Nephron progenitor cell (in vitro differentiated cells): ENCODE results near the gene WDR26.
A peak's percentile ranks its signal among the peaks of the same experiment; 100 is the strongest.
"Not testable (repeated sequence)": the region's sequence is repeated elsewhere in the genome, so short reads cannot be mapped to it uniquely, and the experiment has no call there.

Experiments
- DNase-seq: peaks from one replicate; pipeline ENCODE4 v3.0.0; 2021
- H3K27ac Mint-ChIP-seq: 2 replicates; pipeline ENCODE4 v1.8.0; 2021; ENCODE audit warnings: mild to moderate bottlenecking, moderate library complexity, mixed read lengths
- H3K27me3 Mint-ChIP-seq: 2 replicates; pipeline ENCODE4 v1.8.0; 2021; ENCODE audit warnings: mild to moderate bottlenecking, low read depth, mixed read lengths; ENCODE audit not compliant: poor library complexity
- H3K36me3 Mint-ChIP-seq: 2 replicates; pipeline ENCODE4 v1.8.0; 2021; ENCODE audit warnings: low read depth, mixed read lengths
- H3K4me1 Mint-ChIP-seq: 2 replicates; pipeline ENCODE4 v1.8.0; 2021; ENCODE audit warnings: mixed read lengths
- H3K4me3 Mint-ChIP-seq: 2 replicates; pipeline ENCODE4 v1.8.0; 2021; ENCODE audit warnings: mild to moderate bottlenecking, moderate library complexity, mixed read lengths
- H3K9me3 Mint-ChIP-seq: 2 replicates; pipeline ENCODE4 v1.8.0; 2021; ENCODE audit warnings: mild to moderate bottlenecking, moderate library complexity, mixed read lengths
- CTCF ChIP-seq: fragments of 200-600 bp; sonication (generic); IDR thresholded peaks from 2 replicates; pipeline ENCODE4 v1.5.0; 2021; ENCODE audit warnings: antibody characterized with exemption

The WDR26 gene

GRCh38 chr1:224343679-224344078 is 90.9 kb downstream of the WDR26 start:
- Mint-ChIP-seq H3K4me1 (no peaks in the 10 kb centered on the region), H3K9me3 (peaks cover 43% of the 10 kb centered on the region), H3K36me3 (peaks cover 14% of the 10 kb centered on the region), H3K4me3 (no peak overlapping the region), H3K27me3 (peaks cover 46% of the 10 kb centered on the region), H3K27ac (no peak overlapping the region)
- no peak for DNase-seq
- no peak for TF ChIP-seq CTCF

- peak overlapping the region; percentile 71 for H3K4me3 Mint-ChIP-seq
- H3K4me1 Mint-ChIP-seq, H3K27ac Mint-ChIP-seq: not testable (repeated sequence)
Observed at GRCh38 chr1:224340453-224341384, 93.9 kb downstream of the WDR26 start.

GRCh38 chr1:224339442-224340033 is 95.1 kb downstream of the WDR26 start:
- no peak for DNase-seq
- no peaks in the 10 kb centered on the region for H3K4me1 Mint-ChIP-seq
- H3K27ac Mint-ChIP-seq: no peak overlapping the region
- peaks cover 56% of the 10 kb centered on the region for H3K27me3 Mint-ChIP-seq
- H3K9me3 Mint-ChIP-seq: peaks cover 32% of the 10 kb centered on the region
- H3K4me3 Mint-ChIP-seq: no peak overlapping the region
- no peak for TF ChIP-seq CTCF
- peaks cover 14% of the 10 kb centered on the region for H3K36me3 Mint-ChIP-seq

More at GRCh38 chr1:224340453-224341384, 93.9 kb downstream of the WDR26 start:
- H3K9me3 Mint-ChIP-seq: peaks cover 40% of the 10 kb centered on the region
- H3K27me3 Mint-ChIP-seq: peaks cover 57% of the 10 kb centered on the region
- DNase-seq: peak; percentile 40
- H3K36me3 Mint-ChIP-seq: peaks cover 14% of the 10 kb centered on the region

GRCh38 chr1:224338150-224338838 is 96.3 kb downstream of the WDR26 start:
- Mint-ChIP-seq H3K9me3 (peaks cover 19% of the 10 kb centered on the region), H3K4me1 (no peaks in the 10 kb centered on the region), H3K36me3 (peaks cover 14% of the 10 kb centered on the region), H3K27me3 (peaks cover 63% of the 10 kb centered on the region), H3K4me3 (no peak overlapping the region), H3K27ac (no peak overlapping the region)
- no peak for TF ChIP-seq CTCF
- DNase-seq: no peak
